Right lung (tissue), 5 donors: ENCODE results near the gene CSAG1. TPM values are rescaled to one million over a fixed set of nuclear protein-coding genes. Genes with fewer than 3 reads are reported as not detected.
"Not testable (repeated sequence)": the region's sequence is repeated elsewhere in the genome, so short reads cannot be mapped to it uniquely, and the experiment has no call there.

ENCODE experiments used
- DNase-seq, 2 donors: peaks; one replicate each; pipeline ENCODE4 v3.0.0-alpha.2; 2013
- polyA plus RNA-seq, 5 donors: library from polyadenylated mRNA; unstranded; fragments of 120-200 nt; gene quantifications; one replicate each; pipeline versions ENCODE4 v1.2.1 to v1.2.3, GENCODE V29; 2013; ENCODE audit warnings: inconsistent platforms in 1 of 5, low replicate concordance in 1 of 5; ENCODE audit not compliant: insufficient read length in 5 of 5, insufficient read depth in 1 of 5

The CSAG1 gene
- polyA plus RNA-seq, 5 donors, result not detected

- not testable (repeated sequence) for DNase-seq
Observed at GRCh38 chrX:152700390-152700789, 33.1 kb downstream of the CSAG1 start.

GRCh38 chrX:152697952-152698931 is 35.3 kb downstream of the CSAG1 start, which contains the start of gene MAGEA3:
Gene MAGEA3, plus strand, starts transcription at chrX:152698794. Its CDS starts 2,039 bp downstream, at chrX:152700833.
- not testable (repeated sequence) for DNase-seq

DNA sequence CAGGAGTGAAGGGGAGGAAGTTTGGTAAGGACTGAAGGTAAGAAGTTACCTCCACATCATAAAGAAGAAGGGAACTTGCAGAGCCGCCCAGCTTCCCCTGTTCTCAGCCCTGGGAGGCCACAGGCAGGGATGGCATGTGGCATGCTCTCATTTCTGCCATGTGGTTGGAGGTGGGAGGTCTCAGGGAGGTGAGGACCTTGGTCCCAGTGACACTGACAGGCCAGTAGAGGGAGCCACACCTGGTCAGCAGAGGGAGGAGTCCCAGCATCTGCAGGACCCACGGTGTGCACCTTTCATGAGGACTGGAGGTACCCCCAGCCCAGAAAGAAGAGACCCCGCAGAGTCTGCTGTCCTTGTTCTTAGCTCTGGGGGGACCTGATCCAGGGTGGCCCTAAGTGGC is 52.5 kb downstream of the CSAG1 start:
- DNase-seq, result not testable (repeated sequence)

Other genes with a start within 250 kb of the CSAG1 start
- gene GABRQ, start 95.8 kb downstream of the CSAG1 start, polyA plus RNA-seq, result 1 to 10 TPM in 1 of 5 donors, under 1 TPM in 4; 0.67 to 1.0 (median 0.77) TPM
- gene MAGEA3, start 34.9 kb downstream of the CSAG1 start, polyA plus RNA-seq, result not detected
- not detected for gene CSAG2, start 24.4 kb downstream of the CSAG1 start, polyA plus RNA-seq
- gene MAGEA2B, start 19.1 kb downstream of the CSAG1 start, polyA plus RNA-seq, result not detected
- gene MAGEA12, start within 50 bp of the CSAG1 start, polyA plus RNA-seq, result not detected
- not detected for gene MAGEA2, start 20.1 kb upstream of the CSAG1 start, polyA plus RNA-seq
- not detected for gene CSAG3, start 25.5 kb upstream of the CSAG1 start, polyA plus RNA-seq
- not detected for gene MAGEA6, start 36.0 kb upstream of the CSAG1 start, polyA plus RNA-seq
- gene CETN2, start 97.0 kb upstream of the CSAG1 start, polyA plus RNA-seq, result 100 to 1,000 TPM in 1 of 5 donors, 10 to 100 TPM in 4; 80.7 to 102 (median 89.7) TPM
- 10 to 100 TPM; 15.9 to 24.3 (median 19.0) TPM for gene NSDHL, start 97.3 kb upstream of the CSAG1 start, polyA plus RNA-seq
- 10 to 100 TPM; 15.0 to 24.8 (median 20.4) TPM for gene ZNF185, start 164.3 kb upstream of the CSAG1 start, polyA plus RNA-seq